CD4-positive, alpha-beta memory T cell (primary cell): ENCODE measurements around the gene FAM193A. TPM values are rescaled to one million over a fixed set of nuclear protein-coding genes. Genes with fewer than 3 reads are reported as not detected.

Experiments used
- CTCF ChIA-PET: fragments of 350-600 bp; sonication (Branson Sonifier 250); formaldehyde crosslinking; loops from one replicate; lab custom pipeline; 2021; ENCODE audit warnings: inconsistent platforms; ENCODE audit not compliant: partially characterized antibody; lab: Charles Lee
- POLR2A ChIA-PET: fragments of 350-600 bp; sonication (Branson Sonifier 250); formaldehyde crosslinking; loops from one replicate; lab custom pipeline; 2021; ENCODE audit not compliant: partially characterized antibody; lab: Charles Lee
- DNase-seq, 5 donors: peaks; one replicate each; pipeline versions ENCODE4 v3.0.0 to v3.0.0-alpha.2; 2020 to 2022; ENCODE audit warnings: mixed read lengths in 1 of 5
- H3K27ac ChIP-seq: one replicate; pipeline ENCODE4 v1.7.0; 2013; ENCODE audit warnings: low read depth, low read length
- H3K27me3 ChIP-seq: 2 replicates; pipeline ENCODE4 v1.7.0; 2013; ENCODE audit warnings: mild to moderate bottlenecking, low read length, moderate library complexity; ENCODE audit not compliant: insufficient read depth
- H3K36me3 ChIP-seq: 2 replicates; pipeline ENCODE4 v1.7.0; 2013; ENCODE audit warnings: mild to moderate bottlenecking, low read length, moderate library complexity; ENCODE audit not compliant: insufficient read depth
- H3K4me1 ChIP-seq: 2 replicates; pipeline ENCODE4 v1.7.0; 2013; ENCODE audit warnings: mild to moderate bottlenecking, low read length, moderate library complexity; ENCODE audit not compliant: insufficient read depth
- H3K4me3 ChIP-seq, 2 donors: one replicate each; pipeline ENCODE4 v1.7.0; 2013; ENCODE audit warnings: low read length in 2 of 2, mild to moderate bottlenecking in 1 of 2
- H3K9me3 ChIP-seq, 2 donors: one replicate each; pipeline ENCODE4 v1.7.0; 2013; ENCODE audit warnings: low read length in 2 of 2, control low read depth in 1 of 2; ENCODE audit not compliant: control insufficient read depth in 1 of 2
- H3K27ac Mint-ChIP-seq, 7 donors: one replicate each; pipeline ENCODE4 v1.8.0; 2020 to 2021; ENCODE audit warnings: mixed read lengths in 7 of 7, mild to moderate bottlenecking in 6 of 7, inconsistent platforms in 3 of 7, moderate library complexity in 3 of 7
- H3K27me3 Mint-ChIP-seq, 2 donors: one replicate each; pipeline ENCODE4 v1.8.0; 2020 to 2021; ENCODE audit warnings: mixed read lengths in 2 of 2
- H3K36me3 Mint-ChIP-seq, 2 donors: one replicate each; pipeline ENCODE4 v1.8.0; 2020 to 2021; ENCODE audit warnings: mixed read lengths in 2 of 2, inconsistent platforms in 1 of 2, mild to moderate bottlenecking in 1 of 2
- H3K4me1 Mint-ChIP-seq, 4 donors: one replicate each; pipeline ENCODE4 v1.8.0; 2020 to 2021; ENCODE audit warnings: mixed read lengths in 4 of 4, mild to moderate bottlenecking in 1 of 4
- H3K4me3 Mint-ChIP-seq, 8 donors: one replicate each; pipeline ENCODE4 v1.8.0; 2020 to 2021; ENCODE audit warnings: mixed read lengths in 8 of 8, mild to moderate bottlenecking in 7 of 8, moderate library complexity in 6 of 8, inconsistent platforms in 3 of 8
- H3K9me3 Mint-ChIP-seq, 8 donors: one replicate each; pipeline ENCODE4 v1.8.0; 2020 to 2021; ENCODE audit warnings: mixed read lengths in 8 of 8, mild to moderate bottlenecking in 5 of 8, inconsistent platforms in 3 of 8, moderate library complexity in 1 of 8
- intact Hi-C: fragments of 100-400 bp; cut with micrococcal nuclease; formaldehyde crosslinking; loops from one replicate; pipeline ENCODE4 v1.15.1; 2023
- polyA plus RNA-seq, 2 donors: library from polyadenylated mRNA; unstranded; fragments of 300-500 nt; fragmentation: Illumina TruSeq; gene quantifications; one replicate each; pipeline ENCODE4 v1.2.3, GENCODE V29; 2021
- total RNA-seq, 2 experiments: library from RNA; stranded (reverse); gene quantifications; one replicate each; pipeline ENCODE4 v1.2.3, GENCODE V29; 2021

Gene FAM193A
- total and polyA plus RNA-seq, 4 experiments from 2014 or later, result 0.16 to 47.8 (median 26.1) TPM

DNA sequence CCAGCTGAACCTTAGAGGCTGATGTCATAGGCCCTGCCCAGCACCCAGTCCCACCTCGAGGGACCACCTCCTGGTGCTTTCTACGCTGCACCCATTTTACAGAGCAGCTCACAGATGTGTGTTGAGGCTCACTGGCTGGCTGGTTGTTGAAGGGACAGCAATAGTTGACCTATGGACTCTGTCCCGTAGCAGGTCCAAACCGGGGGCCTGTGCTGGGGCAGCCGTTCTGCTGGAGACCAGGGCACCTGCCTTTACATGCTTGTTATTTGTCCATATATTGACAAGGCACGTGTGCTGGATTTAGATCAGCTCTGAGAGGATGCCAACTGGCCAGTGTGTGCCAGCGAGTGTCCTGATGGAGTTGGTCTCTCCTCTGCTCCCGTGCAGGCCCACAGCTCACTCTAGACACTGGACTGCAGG, 161.6 kb downstream of the FAM193A start:
- peaks cover 74% of the 10 kb centered on the region for H3K36me3 ChIP-seq

DNA sequence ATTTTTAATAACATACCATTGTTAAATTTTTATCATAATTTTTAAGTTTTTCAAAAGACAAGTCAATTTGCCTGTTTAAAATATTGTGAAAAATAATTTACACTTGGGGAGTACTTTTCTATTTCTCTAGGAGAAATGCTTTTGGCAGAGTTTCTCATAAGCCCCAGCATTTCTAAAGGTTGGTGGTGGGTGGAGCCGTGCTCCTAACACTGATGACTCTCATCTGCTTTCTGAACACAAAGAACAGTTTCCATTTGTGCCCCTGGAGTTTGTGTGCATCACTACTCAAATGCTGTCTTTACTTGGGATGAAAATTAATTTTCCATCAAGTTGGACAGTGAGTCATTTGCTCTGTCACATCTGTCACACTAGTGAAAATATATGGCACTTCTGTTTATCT, 162.1 kb downstream of the FAM193A start:
- Mint-ChIP-seq H3K36me3 (peaks cover 62 to 83% of the 10 kb centered on the region in 2 donors), H3K9me3 (peaks cover 0 to 3% (median 0%) of the 10 kb centered on the region in 8 donors), H3K27me3 (no peaks in the 10 kb centered on the region), H3K4me1 (no peaks in the 10 kb centered on the region), H3K4me3 (no peak overlapping the region), H3K27ac (no peak overlapping the region)
- no peak overlapping the region for H3K27ac ChIP-seq
- ChIA-PET CTCF (no interaction called here), POLR2A (no interaction called here)
- H3K36me3 ChIP-seq, result peaks cover 74% of the 10 kb centered on the region
- no peak for DNase-seq
- no peaks in the 10 kb centered on the region for H3K27me3 ChIP-seq
- H3K4me1 ChIP-seq, result no peaks in the 10 kb centered on the region
- no peak overlapping the region for H3K4me3 ChIP-seq
- intact Hi-C loops, result no loop called here
- H3K9me3 ChIP-seq, result no peaks in the 10 kb centered on the region

More for the DNA sequence above, 161.6 kb downstream of the FAM193A start:
- Mint-ChIP-seq H3K4me1 (no peaks in the 10 kb centered on the region), H3K4me3 (no peak overlapping the region), H3K27me3 (no peaks in the 10 kb centered on the region), H3K36me3 (peaks cover 65 to 87% of the 10 kb centered on the region in 2 donors), H3K27ac (peak overlapping the region in 2 of 7 donors; percentile 8 to 52), H3K9me3 (peaks cover 0 to 3% (median 0%) of the 10 kb centered on the region in 8 donors)
- DNase-seq, result no peak
- Histone ChIP-seq H3K27ac (no peak overlapping the region), H3K9me3 (no peaks in the 10 kb centered on the region), H3K4me1 (no peaks in the 10 kb centered on the region), H3K4me3 (no peak overlapping the region), H3K27me3 (no peaks in the 10 kb centered on the region)
- CTCF ChIA-PET, result no interaction called here
- intact Hi-C loops, result no loop called here
- POLR2A ChIA-PET, result no interaction called here

DNA sequence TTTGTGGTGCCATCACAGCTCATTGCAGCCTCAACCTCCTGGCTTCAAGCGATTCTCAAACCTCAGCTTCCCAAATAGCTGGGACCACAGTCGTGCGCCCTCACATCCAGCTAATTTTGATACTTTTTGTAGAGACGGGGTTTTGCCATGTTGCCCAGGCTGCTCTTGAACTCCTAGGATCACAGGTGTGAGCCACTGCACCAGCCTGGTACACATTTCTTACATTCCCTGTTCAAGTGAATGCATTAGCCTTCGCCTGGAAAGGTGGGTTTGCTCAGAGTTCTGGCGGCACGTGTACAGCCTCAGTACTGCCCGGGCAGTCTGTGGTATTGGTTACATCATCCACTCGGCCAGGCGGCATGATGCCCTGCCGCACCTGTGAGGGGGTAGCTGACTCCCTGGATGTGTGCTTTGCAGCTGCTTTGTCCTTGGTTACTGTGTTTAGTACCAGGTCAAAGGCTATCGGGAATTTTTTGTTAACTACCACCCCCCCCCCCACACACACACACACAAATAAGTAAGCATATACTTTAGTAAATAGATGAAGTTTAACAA, 162.6 kb downstream of the FAM193A start:
- ChIA-PET POLR2A (no interaction called here), CTCF (no interaction called here)
- Mint-ChIP-seq H3K27me3 (no peaks in the 10 kb centered on the region), H3K4me1 (no peaks in the 10 kb centered on the region), H3K36me3 (peaks cover 57 to 78% of the 10 kb centered on the region in 2 donors), H3K27ac (peak overlapping the region in 2 of 7 donors; percentile 24 to 62), H3K9me3 (peaks cover 0 to 3% (median 0%) of the 10 kb centered on the region in 8 donors), H3K4me3 (no peak overlapping the region)
- Histone ChIP-seq H3K27me3 (no peaks in the 10 kb centered on the region), H3K4me1 (no peaks in the 10 kb centered on the region), H3K4me3 (no peak overlapping the region), H3K9me3 (no peaks in the 10 kb centered on the region), H3K27ac (no peak overlapping the region), H3K36me3 (peaks cover 72% of the 10 kb centered on the region)
- intact Hi-C loops, result no loop called here
- no peak for DNase-seq

DNA sequence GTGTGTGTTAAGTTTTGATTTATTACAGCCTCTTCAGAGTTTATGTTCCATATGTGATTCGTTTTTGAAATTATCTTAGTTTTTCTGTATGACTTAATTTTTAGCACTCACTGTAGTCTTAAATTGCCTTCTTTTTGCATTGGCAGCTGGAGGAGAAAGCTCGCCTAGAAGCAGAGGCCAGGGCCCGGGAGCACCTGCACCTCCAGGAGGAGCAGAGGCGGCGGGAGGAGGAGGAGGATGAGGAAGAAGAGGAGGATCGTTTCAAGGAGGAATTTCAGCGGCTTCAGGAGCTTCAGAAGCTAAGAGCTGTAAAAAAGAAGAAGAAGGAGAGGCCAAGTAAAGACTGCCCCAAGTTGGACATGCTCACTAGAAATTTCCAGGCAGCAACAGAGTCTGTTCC, 163.1 kb downstream of the FAM193A start:
- Mint-ChIP-seq H3K27me3 (no peaks in the 10 kb centered on the region), H3K36me3 (peaks cover 53 to 72% of the 10 kb centered on the region in 2 donors), H3K27ac (peak overlapping the region in 4 of 7 donors; percentile 5 to 61 (median 38)), H3K9me3 (peaks cover 0 to 3% (median 0%) of the 10 kb centered on the region in 8 donors), H3K4me1 (no peaks in the 10 kb centered on the region), H3K4me3 (no peak overlapping the region)
- POLR2A ChIA-PET, result no interaction called here
- Histone ChIP-seq H3K27ac (no peak overlapping the region), H3K9me3 (no peaks in the 10 kb centered on the region), H3K36me3 (peaks cover 68% of the 10 kb centered on the region), H3K27me3 (no peaks in the 10 kb centered on the region), H3K4me3 (no peak overlapping the region), H3K4me1 (no peaks in the 10 kb centered on the region)
- intact Hi-C loops, result no loop called here
- DNase-seq, result no peak
- CTCF ChIA-PET, result no interaction called here

DNA sequence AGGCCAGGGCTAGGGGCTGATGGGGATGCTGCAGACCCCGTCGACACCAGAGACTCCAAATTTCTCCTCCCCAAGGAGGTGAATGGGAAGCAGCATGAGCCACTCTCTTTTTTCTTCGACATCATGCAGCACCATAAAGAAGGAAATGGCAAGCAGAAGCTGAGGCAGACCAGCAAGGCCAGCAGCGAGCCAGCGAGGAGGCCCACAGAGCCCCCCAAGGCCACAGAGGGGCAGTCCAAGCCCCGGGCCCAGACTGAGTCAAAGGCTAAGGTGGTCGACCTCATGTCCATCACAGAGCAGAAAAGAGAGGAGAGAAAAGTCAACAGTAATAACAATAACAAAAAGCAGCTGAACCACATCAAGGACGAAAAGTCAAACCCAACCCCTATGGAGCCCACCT, 163.6 kb downstream of the FAM193A start:
- Histone ChIP-seq H3K27me3 (no peaks in the 10 kb centered on the region), H3K4me3 (no peak overlapping the region), H3K4me1 (no peaks in the 10 kb centered on the region), H3K9me3 (no peaks in the 10 kb centered on the region), H3K27ac (no peak overlapping the region), H3K36me3 (peaks cover 63% of the 10 kb centered on the region)
- Mint-ChIP-seq H3K4me1 (no peaks in the 10 kb centered on the region), H3K4me3 (no peak overlapping the region), H3K27me3 (no peaks in the 10 kb centered on the region), H3K27ac (peak overlapping the region in 1 of 7 donors; percentile 31), H3K9me3 (peaks cover 0 to 3% (median 0%) of the 10 kb centered on the region in 8 donors), H3K36me3 (peaks cover 49 to 67% of the 10 kb centered on the region in 2 donors)
- POLR2A ChIA-PET, result no interaction called here
- CTCF ChIA-PET, result no interaction called here
- no peak for DNase-seq
- intact Hi-C loops, result no loop called here

DNA sequence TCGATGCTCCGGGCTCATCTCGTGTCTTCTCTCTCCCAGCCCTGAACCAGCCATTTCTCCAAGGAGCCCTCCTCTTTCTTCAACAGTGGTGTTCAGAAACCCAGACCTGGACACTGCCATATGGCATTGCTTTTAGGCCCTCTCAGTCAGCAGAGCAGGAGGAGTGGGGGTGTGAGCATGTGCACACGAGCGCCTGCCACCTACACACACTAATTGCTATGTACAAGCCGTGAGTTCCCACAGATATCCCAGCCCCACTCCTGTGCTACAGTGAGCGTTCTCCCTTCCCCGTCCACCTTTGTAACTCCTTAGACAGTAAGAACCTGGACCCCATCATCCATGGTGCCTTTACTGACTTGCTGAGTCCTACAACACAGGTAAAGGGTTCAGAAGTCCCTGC, 165.9 kb downstream of the FAM193A start:
- ChIA-PET POLR2A (no interaction called here), CTCF (no interaction called here)
- peaks cover 0 to 3% (median 0%) of the 10 kb centered on the region in 8 donors for H3K9me3 Mint-ChIP-seq
- H3K27me3 Mint-ChIP-seq, result no peaks in the 10 kb centered on the region
- peak overlapping the region in 2 of 7 donors; percentile 26 to 30 for H3K27ac Mint-ChIP-seq
- Histone ChIP-seq H3K27me3 (no peaks in the 10 kb centered on the region), H3K4me3 (no peak overlapping the region), H3K27ac (no peak overlapping the region), H3K9me3 (no peaks in the 10 kb centered on the region), H3K4me1 (no peaks in the 10 kb centered on the region), H3K36me3 (peaks cover 45% of the 10 kb centered on the region)
- intact Hi-C loops, result no loop called here
- H3K36me3 Mint-ChIP-seq, result peaks cover 40 to 52% of the 10 kb centered on the region in 2 donors
- H3K4me1 Mint-ChIP-seq, result no peaks in the 10 kb centered on the region
- no peak for DNase-seq
- no peak overlapping the region for H3K4me3 Mint-ChIP-seq

DNA sequence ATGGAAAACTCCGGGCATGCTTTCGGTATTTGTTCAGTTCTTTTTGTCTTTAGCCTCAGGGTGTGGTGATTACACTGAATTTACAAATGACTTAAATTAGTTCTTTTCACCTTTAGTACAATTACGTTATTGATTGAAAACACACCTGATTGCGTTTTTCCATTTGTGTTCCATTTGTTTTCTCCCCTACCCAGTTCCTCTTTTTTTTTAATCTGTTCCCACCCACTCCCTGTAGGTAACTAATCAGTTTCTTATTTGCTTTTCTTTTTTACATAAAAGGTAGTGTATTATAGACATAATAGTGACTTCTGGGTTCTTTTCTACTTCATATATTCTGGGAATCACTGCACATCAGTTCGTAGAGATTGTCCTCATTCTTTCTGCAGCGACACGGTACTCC, 166.3 kb downstream of the FAM193A start:
- Mint-ChIP-seq H3K4me3 (no peak overlapping the region), H3K36me3 (peaks cover 37 to 48% of the 10 kb centered on the region in 2 donors), H3K4me1 (no peaks in the 10 kb centered on the region), H3K9me3 (peaks cover 0 to 3% (median 0%) of the 10 kb centered on the region in 8 donors), H3K27me3 (no peaks in the 10 kb centered on the region), H3K27ac (no peak overlapping the region)
- intact Hi-C loops, result no loop called here
- ChIA-PET CTCF (no interaction called here), POLR2A (no interaction called here)
- H3K4me3 ChIP-seq, result no peak overlapping the region
- DNase-seq, result no peak
- H3K27me3 ChIP-seq, result no peaks in the 10 kb centered on the region
- H3K36me3 ChIP-seq, result peaks cover 41% of the 10 kb centered on the region
- no peaks in the 10 kb centered on the region for H3K9me3 ChIP-seq
- H3K27ac ChIP-seq, result no peak overlapping the region
- H3K4me1 ChIP-seq, result no peaks in the 10 kb centered on the region
